Activated CD4-positive, alpha-beta memory T cell treated with anti-CD3 and anti-CD28 coated beads, Interleukin-2, amount 10 ng/mL, durations not matched to agents 7 days and 5 days (primary cell): Measurements from ENCODE around the gene NTN1. TPM values are rescaled to one million over a fixed set of nuclear protein-coding genes. Genes with fewer than 3 reads are reported as not detected.

Experiments used
- CTCF ChIA-PET: fragments of 350-600 bp; sonication (Branson Sonifier 250); formaldehyde crosslinking; loops from one replicate; lab custom pipeline; 2021; ENCODE audit warnings: antibody characterized with exemption, inconsistent platforms; lab: Charles Lee
- POLR2A ChIA-PET: fragments of 350-600 bp; sonication (Branson Sonifier 250); formaldehyde crosslinking; loops from one replicate; lab custom pipeline; 2021; ENCODE audit warnings: antibody characterized with exemption; lab: Charles Lee
- DNase-seq: peaks from one replicate; pipeline ENCODE4 v3.0.0-alpha.2; 2020
- H3K27ac Mint-ChIP-seq: one replicate; pipeline ENCODE4 v1.8.0; 2021; ENCODE audit warnings: mild to moderate bottlenecking, mixed read lengths
- H3K27me3 Mint-ChIP-seq: one replicate; pipeline ENCODE4 v1.8.0; 2021; ENCODE audit warnings: mixed read lengths
- H3K36me3 Mint-ChIP-seq: one replicate; pipeline ENCODE4 v1.8.0; 2021; ENCODE audit warnings: low read depth, mixed read lengths
- H3K4me1 Mint-ChIP-seq: one replicate; pipeline ENCODE4 v1.8.0; 2021; ENCODE audit warnings: mixed read lengths
- H3K4me3 Mint-ChIP-seq: one replicate; pipeline ENCODE4 v1.8.0; 2021; ENCODE audit warnings: mild to moderate bottlenecking, mixed read lengths
- H3K9me3 Mint-ChIP-seq: one replicate; pipeline ENCODE4 v1.8.0; 2021; ENCODE audit warnings: mixed read lengths
- total RNA-seq, 2 experiments: library from RNA; stranded (reverse); gene quantifications; one replicate each; pipeline ENCODE4 v1.2.3, GENCODE V29; 2021

Gene NTN1
- total RNA-seq, 2 experiments from 2014 or later = not detected

- H3K27ac Mint-ChIP-seq = no peak overlapping the region
- no peaks in the 10 kb centered on the region for H3K36me3 Mint-ChIP-seq
- no peaks in the 10 kb centered on the region for H3K9me3 Mint-ChIP-seq
- CTCF ChIA-PET = no interaction called here
- no peaks in the 10 kb centered on the region for H3K27me3 Mint-ChIP-seq
- DNase-seq = no peak
- H3K4me3 Mint-ChIP-seq = no peak overlapping the region
- H3K4me1 Mint-ChIP-seq = peaks cover 2% of the 10 kb centered on the region
- POLR2A ChIA-PET = no interaction called here
These were observed 157.0 kb downstream of the NTN1 start for GRCh38 chr17:9178319-9178718.

DNA sequence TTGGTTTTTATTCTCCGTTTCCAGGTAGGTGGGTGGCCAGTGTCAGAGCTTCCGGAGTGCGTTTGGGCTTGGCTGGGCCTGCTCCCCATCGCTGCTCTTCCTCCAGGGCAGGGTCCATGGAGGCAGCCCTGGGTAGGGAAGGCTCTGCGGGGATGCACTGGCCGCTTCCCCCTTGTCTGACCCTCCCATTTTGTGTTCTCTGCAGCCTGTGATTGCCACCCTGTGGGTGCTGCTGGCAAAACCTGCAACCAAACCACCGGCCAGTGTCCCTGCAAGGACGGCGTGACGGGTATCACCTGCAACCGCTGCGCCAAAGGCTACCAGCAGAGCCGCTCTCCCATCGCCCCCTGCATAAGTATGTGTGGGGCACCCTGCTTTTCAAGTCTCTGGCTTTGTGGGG is 158.3 kb downstream of the NTN1 start:
- CTCF ChIA-PET = no interaction called here
- POLR2A ChIA-PET = no interaction called here

DNA sequence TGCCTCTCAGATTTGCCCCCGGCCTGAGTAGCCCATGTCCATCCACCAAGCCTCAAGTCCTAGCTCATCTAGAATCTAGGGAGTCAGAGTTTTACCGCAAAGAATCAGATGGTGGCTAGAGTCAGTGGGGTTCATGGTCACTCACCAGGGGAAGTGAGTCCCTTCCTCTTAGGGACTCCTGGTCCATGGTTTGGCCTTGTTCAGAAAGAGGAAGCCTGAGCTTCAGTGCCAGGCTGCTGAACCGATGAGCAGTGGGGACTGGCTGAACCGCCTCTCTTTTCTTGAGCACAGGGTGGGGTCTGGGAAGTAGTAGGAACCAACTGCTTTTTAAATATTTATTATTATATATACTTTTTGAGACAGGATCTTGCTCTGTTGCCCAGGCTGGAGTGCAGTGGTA is 160.3 kb downstream of the NTN1 start:
- no peaks in the 10 kb centered on the region for H3K9me3 Mint-ChIP-seq
- H3K27me3 Mint-ChIP-seq = peaks cover 4% of the 10 kb centered on the region
- H3K4me3 Mint-ChIP-seq = no peak overlapping the region
- H3K27ac Mint-ChIP-seq = no peak overlapping the region
- DNase-seq = no peak
- no peaks in the 10 kb centered on the region for H3K36me3 Mint-ChIP-seq
- peaks cover 2% of the 10 kb centered on the region for H3K4me1 Mint-ChIP-seq
- POLR2A ChIA-PET = no interaction called here
- CTCF ChIA-PET = no interaction called here

More for the DNA sequence above, 158.3 kb downstream of the NTN1 start:
- no peaks in the 10 kb centered on the region for H3K36me3 Mint-ChIP-seq
- H3K27ac Mint-ChIP-seq = no peak overlapping the region
- H3K4me3 Mint-ChIP-seq = no peak overlapping the region
- peaks cover 3% of the 10 kb centered on the region for H3K27me3 Mint-ChIP-seq
- H3K9me3 Mint-ChIP-seq = no peaks in the 10 kb centered on the region
- DNase-seq = no peak
- peaks cover 2% of the 10 kb centered on the region for H3K4me1 Mint-ChIP-seq

DNA sequence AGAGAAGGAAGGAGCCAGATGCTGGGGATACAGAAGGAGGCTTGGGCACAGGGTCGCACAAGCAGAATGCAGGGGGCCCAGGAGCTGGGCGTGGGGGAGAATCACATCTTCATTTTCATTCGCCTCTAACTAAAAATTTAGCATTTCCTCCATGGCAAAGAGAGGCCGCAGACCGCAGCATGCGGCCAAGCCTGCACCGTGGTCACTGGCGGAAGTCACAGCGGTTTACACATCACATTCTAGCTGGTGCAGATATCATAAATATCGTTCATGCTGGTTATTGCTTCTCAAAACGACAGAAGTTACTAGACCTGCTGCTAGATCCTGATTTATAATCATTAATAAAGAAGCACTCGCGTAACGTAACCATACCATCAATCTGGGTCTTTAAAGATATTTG is 162.0 kb downstream of the NTN1 start:
- Mint-ChIP-seq H3K27ac (no peak overlapping the region), H3K4me1 (peaks cover 2% of the 10 kb centered on the region), H3K36me3 (no peaks in the 10 kb centered on the region), H3K4me3 (no peak overlapping the region), H3K27me3 (peaks cover 5% of the 10 kb centered on the region), H3K9me3 (no peaks in the 10 kb centered on the region)
- ChIA-PET CTCF (no interaction called here), POLR2A (no interaction called here)
- peak; percentile 28 for DNase-seq

- H3K27me3 Mint-ChIP-seq = peaks cover 5% of the 10 kb centered on the region
- no peak overlapping the region for H3K4me3 Mint-ChIP-seq
- CTCF ChIA-PET = no interaction called here
- peaks cover 2% of the 10 kb centered on the region for H3K4me1 Mint-ChIP-seq
- no peaks in the 10 kb centered on the region for H3K9me3 Mint-ChIP-seq
- POLR2A ChIA-PET = no interaction called here
- DNase-seq = no peak
- no peaks in the 10 kb centered on the region for H3K36me3 Mint-ChIP-seq
- no peak overlapping the region for H3K27ac Mint-ChIP-seq
These were observed 163.8 kb downstream of the NTN1 start for GRCh38 chr17:9185142-9185541.

DNA sequence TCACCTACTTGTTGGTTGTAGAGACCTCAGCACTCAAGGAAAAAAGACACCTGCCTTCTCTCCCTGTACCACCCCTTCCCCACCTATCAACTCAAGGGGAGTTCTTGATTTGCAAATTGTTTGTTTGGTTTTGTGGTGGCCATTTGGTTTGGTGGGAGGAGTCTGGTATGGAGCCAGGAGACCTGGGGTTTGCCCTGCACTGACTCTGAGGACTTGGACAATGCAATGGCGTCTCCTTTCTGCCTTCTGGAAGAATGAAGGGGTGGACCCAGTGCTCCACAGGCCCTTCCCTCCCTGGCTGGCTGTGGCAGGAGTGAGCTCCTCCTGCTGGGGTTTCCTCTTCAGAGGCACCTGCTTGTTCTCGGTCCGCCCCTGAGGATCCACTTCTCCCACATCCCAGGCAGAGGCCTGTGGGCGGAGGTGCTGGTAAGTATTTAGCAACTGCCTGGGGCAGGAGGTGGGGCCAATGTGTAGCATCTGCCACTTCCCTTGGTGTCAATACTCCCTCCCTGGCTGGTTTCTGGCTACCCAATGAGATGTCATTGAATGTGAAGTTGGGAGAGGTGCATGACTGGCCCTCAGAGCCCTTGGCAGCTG is 164.5 kb downstream of the NTN1 start:
- POLR2A ChIA-PET = no interaction called here
- Mint-ChIP-seq H3K4me3 (no peak overlapping the region), H3K4me1 (peaks cover 2% of the 10 kb centered on the region), H3K36me3 (no peaks in the 10 kb centered on the region), H3K9me3 (no peaks in the 10 kb centered on the region), H3K27ac (no peak overlapping the region), H3K27me3 (peaks cover 5% of the 10 kb centered on the region)
- CTCF ChIA-PET = no interaction called here
- no peak for DNase-seq

- Mint-ChIP-seq H3K9me3 (no peaks in the 10 kb centered on the region), H3K4me3 (no peak overlapping the region), H3K27ac (no peak overlapping the region), H3K27me3 (peaks cover 5% of the 10 kb centered on the region), H3K4me1 (peaks cover 2% of the 10 kb centered on the region), H3K36me3 (no peaks in the 10 kb centered on the region)
- ChIA-PET CTCF (no interaction called here), POLR2A (no interaction called here)
- DNase-seq = no peak
These were observed 166.5 kb downstream of the NTN1 start for GRCh38 chr17:9187828-9188227.

GRCh38 chr17:9188367-9188766 is 167.1 kb downstream of the NTN1 start:
- H3K9me3 Mint-ChIP-seq = no peaks in the 10 kb centered on the region
- no peak overlapping the region for H3K27ac Mint-ChIP-seq
- ChIA-PET POLR2A (no interaction called here), CTCF (no interaction called here)
- DNase-seq = no peak
- H3K27me3 Mint-ChIP-seq = peaks cover 5% of the 10 kb centered on the region
- no peak overlapping the region for H3K4me3 Mint-ChIP-seq
- H3K4me1 Mint-ChIP-seq = peaks cover under 1% of the 10 kb centered on the region
- no peaks in the 10 kb centered on the region for H3K36me3 Mint-ChIP-seq

DNA sequence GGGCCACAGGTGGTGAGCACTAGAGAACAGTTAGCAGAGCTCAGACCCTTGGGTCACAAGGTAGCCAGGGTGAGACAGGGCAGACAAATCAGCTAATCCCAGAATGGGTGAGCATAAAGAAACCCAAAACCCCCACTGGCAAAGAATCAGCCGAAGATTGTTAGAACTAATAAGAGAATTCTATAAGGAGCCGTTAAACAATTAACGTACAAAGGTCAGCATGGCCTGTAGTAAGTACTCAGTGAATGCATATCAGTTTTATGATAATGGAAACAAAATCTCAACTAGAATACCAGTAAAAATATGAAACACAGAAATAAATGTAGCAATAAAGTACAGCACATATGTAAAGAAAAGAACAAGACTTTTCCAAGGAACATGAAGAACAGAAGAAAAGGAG is 168.6 kb downstream of the NTN1 start:
- H3K27me3 Mint-ChIP-seq = peaks cover 2% of the 10 kb centered on the region
- no peaks in the 10 kb centered on the region for H3K9me3 Mint-ChIP-seq
- no peak overlapping the region for H3K27ac Mint-ChIP-seq
- no peak overlapping the region for H3K4me3 Mint-ChIP-seq
- no peaks in the 10 kb centered on the region for H3K4me1 Mint-ChIP-seq
- DNase-seq = no peak
- CTCF ChIA-PET = no interaction called here
- H3K36me3 Mint-ChIP-seq = no peaks in the 10 kb centered on the region
- POLR2A ChIA-PET = no interaction called here

DNA sequence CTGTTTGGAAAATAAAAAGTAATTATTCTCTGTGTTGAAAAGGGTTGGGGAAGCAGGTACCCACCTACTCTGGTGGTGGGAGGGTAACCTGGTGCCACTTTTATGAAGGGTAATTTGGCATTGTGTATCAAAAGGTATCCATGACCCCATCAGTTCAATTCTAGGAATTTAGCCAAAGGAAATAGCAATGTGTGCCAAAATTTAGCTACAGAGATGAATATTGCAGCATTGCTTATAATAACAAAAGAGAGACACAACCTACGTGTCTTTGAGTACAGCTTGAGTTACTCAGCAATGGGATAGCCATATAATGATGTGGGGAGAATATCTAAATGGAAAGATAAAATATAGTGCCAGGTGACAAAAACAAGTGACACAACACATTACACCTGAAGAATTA is 170.7 kb downstream of the NTN1 start:
- H3K9me3 Mint-ChIP-seq = no peaks in the 10 kb centered on the region
- H3K36me3 Mint-ChIP-seq = no peaks in the 10 kb centered on the region
- ChIA-PET POLR2A (no interaction called here), CTCF (no interaction called here)
- no peaks in the 10 kb centered on the region for H3K4me1 Mint-ChIP-seq
- no peaks in the 10 kb centered on the region for H3K27me3 Mint-ChIP-seq
- H3K27ac Mint-ChIP-seq = no peak overlapping the region
- DNase-seq = no peak
- no peak overlapping the region for H3K4me3 Mint-ChIP-seq

DNA sequence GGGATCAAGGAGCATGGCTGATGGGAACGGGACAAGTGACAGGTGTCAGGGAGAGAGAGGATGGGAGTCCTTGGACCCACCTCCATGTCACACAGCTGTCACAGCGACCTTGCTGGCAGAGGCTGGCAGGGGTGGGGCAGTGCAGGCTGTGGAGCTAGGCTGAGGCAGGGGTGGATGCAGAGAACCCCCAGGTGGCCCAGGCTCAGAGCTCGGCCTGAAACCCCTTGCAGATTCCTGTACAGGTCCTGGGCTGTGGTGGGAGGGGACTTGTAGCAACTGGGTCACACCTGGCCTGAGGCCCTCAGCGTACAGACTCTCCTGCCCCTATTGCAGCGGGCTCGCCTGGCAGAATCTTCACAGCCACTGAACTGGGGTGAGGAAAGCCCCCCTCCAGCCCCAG is 174.1 kb downstream of the NTN1 start:
- POLR2A ChIA-PET = no interaction called here

DNA sequence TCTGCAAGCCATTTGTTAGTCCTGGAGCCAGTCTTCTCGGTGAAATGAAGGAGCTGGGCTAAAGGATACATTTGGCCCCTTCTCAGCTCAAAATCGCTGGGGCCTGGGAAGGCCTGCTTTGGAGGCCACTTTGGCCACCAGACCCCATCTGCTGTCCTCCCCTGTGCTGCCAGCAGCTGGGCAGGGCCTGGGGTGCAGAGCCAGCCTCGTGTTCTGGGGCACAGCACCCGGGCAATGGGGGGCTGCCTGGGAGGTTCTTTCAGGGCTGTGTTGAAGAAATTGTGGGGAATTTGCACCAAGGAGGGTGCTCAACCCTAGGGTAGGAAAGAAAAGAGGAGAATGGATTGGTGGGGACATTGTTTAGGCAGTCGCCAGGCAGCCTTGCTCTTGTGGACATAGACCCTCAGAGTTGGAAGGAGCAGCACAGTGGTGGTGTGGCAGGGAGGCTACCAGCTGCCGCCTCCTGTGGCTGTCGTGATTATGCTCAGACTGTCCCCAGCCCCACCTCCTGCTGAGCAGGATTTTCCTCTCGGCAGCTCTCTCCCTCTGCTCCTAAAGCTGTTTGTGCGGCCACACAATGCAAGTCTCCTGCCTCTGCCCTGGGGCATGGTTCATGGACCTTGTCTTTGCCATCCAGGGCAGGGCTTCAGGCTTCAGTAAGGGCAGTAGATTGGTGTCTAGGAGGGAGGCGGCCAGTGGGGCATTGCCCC is 174.8 kb downstream of the NTN1 start:
- ChIA-PET POLR2A (no interaction called here), CTCF (no interaction called here)
- DNase-seq = no peak
- H3K4me1 Mint-ChIP-seq = no peaks in the 10 kb centered on the region
- H3K9me3 Mint-ChIP-seq = no peaks in the 10 kb centered on the region
- H3K27me3 Mint-ChIP-seq = no peaks in the 10 kb centered on the region
- H3K36me3 Mint-ChIP-seq = no peaks in the 10 kb centered on the region
- no peak overlapping the region for H3K27ac Mint-ChIP-seq
- H3K4me3 Mint-ChIP-seq = no peak overlapping the region

More for the DNA sequence above, 174.1 kb downstream of the NTN1 start:
- no peak for DNase-seq
- H3K27ac Mint-ChIP-seq = no peak overlapping the region
- H3K4me3 Mint-ChIP-seq = no peak overlapping the region
- no peaks in the 10 kb centered on the region for H3K27me3 Mint-ChIP-seq
- no peaks in the 10 kb centered on the region for H3K9me3 Mint-ChIP-seq
- H3K4me1 Mint-ChIP-seq = no peaks in the 10 kb centered on the region
- H3K36me3 Mint-ChIP-seq = no peaks in the 10 kb centered on the region
- CTCF ChIA-PET = no interaction called here

GRCh38 chr17:9199571-9200551 is 178.6 kb downstream of the NTN1 start:
- POLR2A ChIA-PET = no interaction called here
- no peak for DNase-seq
- no peaks in the 10 kb centered on the region for H3K27me3 Mint-ChIP-seq
- no peaks in the 10 kb centered on the region for H3K36me3 Mint-ChIP-seq
- peaks cover 2% of the 10 kb centered on the region for H3K4me1 Mint-ChIP-seq
- CTCF ChIA-PET = no interaction called here
- H3K9me3 Mint-ChIP-seq = no peaks in the 10 kb centered on the region
- no peak overlapping the region for H3K4me3 Mint-ChIP-seq
- H3K27ac Mint-ChIP-seq = no peak overlapping the region
